Tibial nerve (tissue), 4 donors: ENCODE data around the gene TTC7B. TPM values are rescaled to one million over a fixed set of nuclear protein-coding genes. Genes with fewer than 3 reads are reported as not detected.

ENCODE experiments used
- DNase-seq, 2 donors: peaks; one replicate each; pipeline ENCODE4 v3.0.0-alpha.2; 2019; ENCODE audit warnings: low spot score in 2 of 2
- H3K27ac ChIP-seq, 4 donors: fragments of 200-600 bp; sonication (generic) in 3 of 4; one replicate each; pipeline ENCODE4 v1.5.1; 2017 to 2019; ENCODE audit warnings: mild to moderate bottlenecking in 1 of 4
- H3K27me3 ChIP-seq, 2 donors: fragments of 200-600 bp; sonication (generic) in 1 of 2; one replicate each; pipeline versions ENCODE4 v1.5.1 to v1.6.0; 2017 to 2019
- H3K36me3 ChIP-seq, 3 donors: fragments of 200-600 bp; sonication (generic); one replicate each; pipeline ENCODE4 v1.5.1; 2018 to 2019
- H3K4me1 ChIP-seq, 4 donors: fragments of 200-600 bp; sonication (generic) in 3 of 4; one replicate each; pipeline ENCODE4 v1.5.1; 2017 to 2019
- H3K4me3 ChIP-seq, 4 donors: fragments of 200-600 bp; sonication (generic) in 3 of 4; one replicate each; pipeline ENCODE4 v1.5.1; 2017 to 2019; ENCODE audit warnings: mild to moderate bottlenecking in 1 of 4, moderate library complexity in 1 of 4
- H3K9me3 ChIP-seq, 4 donors: fragments of 200-600 bp; sonication (generic) in 3 of 4; one replicate each; pipeline ENCODE4 v1.5.1; 2017 to 2019
- EP300 ChIP-seq, 2 donors: sonication (generic); formaldehyde crosslinking; IDR thresholded peaks; one replicate each; pipeline ENCODE4 v1.6.1; 2017; ENCODE audit warnings: antibody characterized with exemption in 2 of 2, mild to moderate bottlenecking in 1 of 2
- POLR2A ChIP-seq, 2 donors: fragments of 450-650 bp; IDR thresholded peaks; one replicate each; pipeline ENCODE4 v1.6.1; 2017; ENCODE audit warnings: antibody characterized with exemption in 2 of 2, mild to moderate bottlenecking in 2 of 2, moderate library complexity in 2 of 2
- WGBS, 2 donors: methylation state at CpG; one replicate each; pipeline ENCODE4 v1.1.5; 2018; 5-methylcytosine and 5-hydroxymethylcytosine counted together
- total RNA-seq, 4 donors: library from RNA; depleted of rRNA; stranded (reverse); fragments of >200 nt; gene quantifications; one replicate each; pipeline ENCODE4 v1.1.0, GENCODE V29; 2016
- TF ChIP-seq, protein P1 (sequence below), 5 experiments: fragments of 200-600 bp in 3 of 5; fragments of 450-650 bp in 2 of 5; sonication (generic) in 3 of 5; IDR thresholded peaks; one replicate each; pipeline ENCODE4 v1.5.1; 2016 to 2019; ENCODE audit warnings: antibody characterized with exemption in 5 of 5, mild to moderate bottlenecking in 3 of 5, moderate library complexity in 2 of 5

Gene TTC7B
- total RNA-seq, 4 donors from 2014 or later, result 25.9 to 44.1 (median 34.4) TPM

DNA sequence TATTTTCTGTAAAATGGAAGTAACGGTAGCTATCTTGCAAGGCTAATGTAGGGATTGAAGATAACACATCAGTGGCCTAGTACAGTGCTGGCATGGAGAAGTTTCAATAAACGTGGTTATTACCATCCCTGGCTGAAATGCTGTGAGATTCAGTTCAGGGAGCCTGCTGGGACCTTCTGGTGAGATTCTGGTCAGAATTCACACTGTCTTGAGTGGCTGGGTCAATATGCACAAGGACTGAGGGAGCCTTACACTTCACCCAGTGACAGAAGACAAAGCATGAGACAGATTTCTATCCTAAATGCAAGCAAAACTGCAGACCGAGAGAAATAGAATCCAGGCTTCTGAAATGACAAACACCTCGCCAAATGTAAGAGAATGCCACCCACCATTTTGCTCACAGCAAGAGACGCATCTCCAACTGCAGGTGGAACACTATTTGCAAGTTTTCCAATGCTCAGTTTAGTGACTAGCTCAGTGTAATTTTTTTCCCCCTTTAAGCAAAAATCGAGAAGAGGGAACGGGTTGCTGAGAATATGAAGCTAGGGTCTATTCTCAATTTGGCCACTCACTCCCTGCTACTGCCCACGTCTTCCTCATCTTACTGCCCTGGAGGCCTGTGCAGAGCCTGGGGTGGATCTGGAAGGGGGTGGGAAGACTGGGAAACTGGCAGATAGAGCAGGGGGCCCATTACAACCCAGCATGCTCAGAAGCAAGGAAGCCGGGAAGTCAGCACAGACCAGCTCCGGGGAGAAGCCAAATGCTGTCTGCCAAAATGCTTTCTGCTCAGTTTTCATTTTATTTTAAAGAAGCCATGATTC is 201.3 kb downstream of the TTC7B start:
- peaks cover 0 to 28% (median 0%) of the 10 kb centered on the region in 4 donors for H3K4me1 ChIP-seq
- H3K4me3 ChIP-seq, result no peak overlapping the region
- 73 to 74% methylated on average over 10 of the region's 10 CpGs for WGBS, 2 donors
- no peak for DNase-seq
- TF ChIP-seq EP300 (IDR thresholded peaks at IDR 0.05) (no peak), POLR2A (IDR thresholded peaks at IDR 0.05) (no peak)
- TF ChIP-seq, protein P1, sequence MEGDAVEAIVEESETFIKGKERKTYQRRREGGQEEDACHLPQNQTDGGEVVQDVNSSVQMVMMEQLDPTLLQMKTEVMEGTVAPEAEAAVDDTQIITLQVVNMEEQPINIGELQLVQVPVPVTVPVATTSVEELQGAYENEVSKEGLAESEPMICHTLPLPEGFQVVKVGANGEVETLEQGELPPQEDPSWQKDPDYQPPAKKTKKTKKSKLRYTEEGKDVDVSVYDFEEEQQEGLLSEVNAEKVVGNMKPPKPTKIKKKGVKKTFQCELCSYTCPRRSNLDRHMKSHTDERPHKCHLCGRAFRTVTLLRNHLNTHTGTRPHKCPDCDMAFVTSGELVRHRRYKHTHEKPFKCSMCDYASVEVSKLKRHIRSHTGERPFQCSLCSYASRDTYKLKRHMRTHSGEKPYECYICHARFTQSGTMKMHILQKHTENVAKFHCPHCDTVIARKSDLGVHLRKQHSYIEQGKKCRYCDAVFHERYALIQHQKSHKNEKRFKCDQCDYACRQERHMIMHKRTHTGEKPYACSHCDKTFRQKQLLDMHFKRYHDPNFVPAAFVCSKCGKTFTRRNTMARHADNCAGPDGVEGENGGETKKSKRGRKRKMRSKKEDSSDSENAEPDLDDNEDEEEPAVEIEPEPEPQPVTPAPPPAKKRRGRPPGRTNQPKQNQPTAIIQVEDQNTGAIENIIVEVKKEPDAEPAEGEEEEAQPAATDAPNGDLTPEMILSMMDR (IDR thresholded peaks at IDR 0.05), result no peak
- H3K36me3 ChIP-seq, result peaks cover 0 to 24% (median 0%) of the 10 kb centered on the region in 3 donors
- H3K9me3 ChIP-seq, result no peaks in the 10 kb centered on the region
- H3K27ac ChIP-seq, result no peak overlapping the region
- H3K27me3 ChIP-seq, result no peaks in the 10 kb centered on the region

DNA sequence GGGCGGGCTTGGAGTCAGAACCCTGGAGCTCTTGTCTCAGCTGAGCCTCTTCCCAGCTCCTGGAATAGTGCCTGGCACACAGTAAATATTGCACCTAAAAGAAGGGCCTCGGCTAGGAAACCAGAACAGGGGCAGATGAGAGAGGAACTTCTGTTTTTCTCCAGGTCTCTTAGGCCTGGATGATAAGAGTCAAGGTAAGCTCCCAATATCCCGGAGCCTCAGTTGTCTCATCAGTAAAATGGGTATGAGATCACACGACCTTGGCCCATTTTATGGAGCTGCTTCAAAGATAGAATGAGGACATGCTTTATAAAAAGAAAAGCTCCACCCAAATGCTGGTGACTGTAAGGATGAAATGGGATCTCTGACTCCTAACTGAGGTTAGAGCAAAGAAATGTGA is 202.2 kb downstream of the TTC7B start:
- Histone ChIP-seq H3K4me3 (no peak overlapping the region), H3K27me3 (no peaks in the 10 kb centered on the region), H3K27ac (no peak overlapping the region), H3K36me3 (peaks cover 0 to 23% (median 0%) of the 10 kb centered on the region in 3 donors), H3K4me1 (peaks cover 0 to 28% (median 0%) of the 10 kb centered on the region in 4 donors), H3K9me3 (no peaks in the 10 kb centered on the region)
- no peak for DNase-seq
- 96% methylated on average over 4 of the region's 4 CpGs for WGBS, 2 donors
- TF ChIP-seq, protein P1 (IDR thresholded peaks at IDR 0.05), result no peak
- TF ChIP-seq EP300 (IDR thresholded peaks at IDR 0.05) (no peak), POLR2A (IDR thresholded peaks at IDR 0.05) (no peak)

DNA sequence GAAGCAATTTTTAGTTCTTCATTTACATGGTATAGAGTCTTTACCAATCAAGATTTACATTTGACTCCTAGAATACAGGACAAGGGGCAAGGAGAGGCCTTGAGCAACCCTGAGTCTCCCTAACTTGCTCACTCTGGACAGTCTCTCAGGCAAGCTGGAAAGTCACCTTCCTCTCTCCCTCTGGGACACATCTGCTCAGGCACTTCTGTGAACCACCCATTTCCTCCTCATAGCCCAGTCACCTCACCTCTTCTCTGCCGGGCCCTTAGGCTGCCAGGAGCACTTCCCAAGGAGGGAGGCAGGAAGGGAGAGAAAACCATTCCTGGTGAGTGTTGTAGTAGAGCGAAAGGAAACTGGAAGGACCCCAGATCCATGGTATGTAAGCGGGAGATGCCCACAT is 202.8 kb downstream of the TTC7B start:
- Histone ChIP-seq H3K27ac (no peak overlapping the region), H3K9me3 (no peaks in the 10 kb centered on the region), H3K27me3 (no peaks in the 10 kb centered on the region), H3K36me3 (peaks cover 0 to 28% (median 0%) of the 10 kb centered on the region in 3 donors), H3K4me3 (no peak overlapping the region), H3K4me1 (peaks cover 0 to 28% (median 0%) of the 10 kb centered on the region in 4 donors)
- DNase-seq, result no peak
- WGBS, 2 donors, result 87 to 91% methylated on average over 3 of the region's 3 CpGs
- no peak for TF ChIP-seq POLR2A (IDR thresholded peaks at IDR 0.05)
- TF ChIP-seq, protein P1 (IDR thresholded peaks at IDR 0.05), result no peak
- TF ChIP-seq EP300 (IDR thresholded peaks at IDR 0.05), result no peak

DNA sequence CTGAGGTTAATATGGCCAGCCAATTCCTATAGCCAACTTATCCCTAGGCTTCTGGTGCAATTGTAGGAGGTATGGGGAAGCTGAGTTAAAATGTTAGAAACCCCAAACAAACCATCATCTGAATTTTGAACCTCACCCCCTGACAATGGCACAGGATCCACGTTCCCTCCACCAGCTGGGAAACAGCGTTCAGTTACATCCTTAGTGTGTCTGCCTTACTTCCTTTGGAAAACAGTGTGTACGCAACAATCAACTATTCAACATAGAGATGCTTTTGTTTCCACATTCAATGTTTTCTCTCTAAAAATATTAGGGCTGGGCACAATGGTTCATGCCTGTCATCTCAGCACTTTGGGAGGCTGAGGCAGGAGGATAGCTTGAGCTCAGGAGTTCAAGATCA is 203.4 kb downstream of the TTC7B start:
- Histone ChIP-seq H3K4me1 (peaks cover 0 to 28% (median 0%) of the 10 kb centered on the region in 4 donors), H3K27me3 (no peaks in the 10 kb centered on the region), H3K9me3 (no peaks in the 10 kb centered on the region), H3K4me3 (no peak overlapping the region), H3K27ac (no peak overlapping the region), H3K36me3 (peaks cover 0 to 32% (median 0%) of the 10 kb centered on the region in 3 donors)
- DNase-seq, result no peak
- TF ChIP-seq, protein P1 (IDR thresholded peaks at IDR 0.05), result no peak
- TF ChIP-seq POLR2A (IDR thresholded peaks at IDR 0.05), result no peak
- WGBS, 2 donors, result 73 to 81% methylated on average over 3 of the region's 3 CpGs

DNA sequence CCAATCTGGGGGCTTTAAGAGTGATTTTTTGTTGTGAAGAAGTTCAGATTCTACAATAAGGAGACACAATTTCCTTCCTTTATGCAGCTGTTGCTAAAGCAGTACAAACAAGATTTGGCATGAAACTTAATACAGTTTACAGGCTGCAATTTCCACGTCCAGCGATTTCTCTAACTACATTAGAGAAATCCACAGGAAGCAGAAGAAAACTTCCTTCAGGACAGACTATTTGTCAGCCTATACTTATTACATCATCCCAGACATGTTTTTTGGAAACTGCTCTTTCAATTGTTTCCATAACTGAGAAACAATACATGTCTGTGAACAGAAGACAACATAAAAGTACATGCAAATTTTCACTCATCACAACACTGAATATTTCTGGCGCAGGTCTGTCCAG is 204.3 kb downstream of the TTC7B start:
- Histone ChIP-seq H3K9me3 (no peaks in the 10 kb centered on the region), H3K4me3 (no peak overlapping the region), H3K27ac (peak overlapping the region in 1 of 4 donors; percentile 17), H3K4me1 (peaks cover 0 to 28% (median 0%) of the 10 kb centered on the region in 4 donors), H3K36me3 (peaks cover 0 to 35% (median 0%) of the 10 kb centered on the region in 3 donors), H3K27me3 (no peaks in the 10 kb centered on the region)
- DNase-seq, result no peak
- 37 to 46% methylated on average over 3 of the region's 3 CpGs for WGBS, 2 donors
- TF ChIP-seq EP300 (IDR thresholded peaks at IDR 0.05), result no peak
- TF ChIP-seq POLR2A (IDR thresholded peaks at IDR 0.05), result no peak
